ENCODE data around the gene RFLNA. TPM values are rescaled to one million over a fixed set of nuclear protein-coding genes. Genes with fewer than 3 reads are reported as not detected.

RFLNA gene
- total and polyA plus RNA-seq, 11 donors, result 0.06 to 0.63 (median 0.22) TPM; not detected in 5

- WGBS, 4 donors, result 87 to 94% (median 90%) methylated on average over 23 to 28 of the region's 28 CpGs
- DNase-seq (peak in 1 of 5 donors; percentile 30), ATAC-seq (peak in 1 of 4 donors; percentile 23)
- Histone ChIP-seq H3K9me3 (no peaks in the 10 kb centered on the region), H3K27me3 (no peaks in the 10 kb centered on the region), H3K4me1 (no peaks in the 10 kb centered on the region), H3K27ac (no peak overlapping the region), H3K36me3 (no peaks in the 10 kb centered on the region), H3K4me3 (no peak overlapping the region)
- no peak for TF ChIP-seq POLR2A (IDR thresholded peaks at IDR 0.05)
- no peak for TF ChIP-seq CTCF (IDR thresholded peaks at IDR 0.05)
- intact Hi-C loops (cut with DNase I), result loop anchor here in 1 of 10 donors (5.0 kb wide), 1 partner anchor 240 kb away; no protein-coding TSS in a partner anchor
These were observed 12.0 kb downstream of the RFLNA start for GRCh38 chr12:124306686-124307555.

- Histone ChIP-seq H3K9me3 (no peaks in the 10 kb centered on the region), H3K4me3 (no peak overlapping the region), H3K4me1 (no peaks in the 10 kb centered on the region), H3K27me3 (no peaks in the 10 kb centered on the region), H3K27ac (no peak overlapping the region), H3K36me3 (no peaks in the 10 kb centered on the region)
- peak in 1 of 5 donors; percentile 25 for DNase-seq
- intact Hi-C loops (cut with DNase I), result loop anchor here in 1 of 10 donors (5.0 kb wide), 1 partner anchor 240 kb away; no protein-coding TSS in a partner anchor
- WGBS, 4 donors, result 85 to 92% (median 89%) methylated on average over 8 to 10 of the region's 10 CpGs
- TF ChIP-seq POLR2A (IDR thresholded peaks at IDR 0.05) (no peak), CTCF (IDR thresholded peaks at IDR 0.05) (no peak)
- no peak for ATAC-seq
These were observed 12.6 kb downstream of the RFLNA start for GRCh38 chr12:124307556-124307825.

- H3K36me3 ChIP-seq, result no peaks in the 10 kb centered on the region
- intact Hi-C loops (cut with DNase I), result loop anchor here in 1 of 10 donors (5.0 kb wide), 1 partner anchor 241 kb away; no protein-coding TSS in a partner anchor
- ATAC-seq, result no peak
- no peak overlapping the region for H3K27ac ChIP-seq
- no peak overlapping the region for H3K4me3 ChIP-seq
- DNase-seq, result peak in 1 of 5 donors; percentile 32
- WGBS, 4 donors, result 92 to 96% (median 95%) methylated on average over 9 to 18 of the region's 18 CpGs
- no peak for TF ChIP-seq POLR2A (IDR thresholded peaks at IDR 0.05)
- H3K9me3 ChIP-seq, result no peaks in the 10 kb centered on the region
- H3K4me1 ChIP-seq, result no peaks in the 10 kb centered on the region
- no peaks in the 10 kb centered on the region for H3K27me3 ChIP-seq
These were observed 13.8 kb downstream of the RFLNA start for GRCh38 chr12:124308741-124309140.

- no peak overlapping the region for H3K4me3 ChIP-seq
- no peak for DNase-seq
- no peaks in the 10 kb centered on the region for H3K4me1 ChIP-seq
- WGBS, 4 donors, result 88 to 96% (median 95%) methylated on average over 16 of the region's 16 CpGs
- H3K27me3 ChIP-seq, result no peaks in the 10 kb centered on the region
- no peaks in the 10 kb centered on the region for H3K9me3 ChIP-seq
- no peak overlapping the region for H3K27ac ChIP-seq
- H3K36me3 ChIP-seq, result no peaks in the 10 kb centered on the region
- no peak for ATAC-seq
- intact Hi-C loops (cut with DNase I), result loop anchor here in 1 of 10 donors (5.0 kb wide), 1 partner anchor 242 kb away; no protein-coding TSS in a partner anchor
- no peak for TF ChIP-seq POLR2A (IDR thresholded peaks at IDR 0.05)
- no peak for TF ChIP-seq CTCF (IDR thresholded peaks at IDR 0.05)
These were observed 14.3 kb downstream of the RFLNA start for GRCh38 chr12:124309231-124309630.
